SK-N-SH treated with all-trans-retinoic acid at 6 μM for 48 hours (cell line): ENCODE data around the gene DOCK1.

Source experiments
- ARNTL ChIP-seq: fragments of 450-650 bp; formaldehyde crosslinking; IDR thresholded peaks from 2 replicates; pipeline ENCODE4 v1.5.0; 2020; ENCODE audit warnings: low read depth, mild to moderate bottlenecking, moderate library complexity, borderline replicate concordance
- BACH2 ChIP-seq: fragments of 250-450 bp; sonication (Bioruptor Pico); IDR thresholded peaks from 2 replicates; pipeline ENCODE4 v1.9.0; 2021; ENCODE audit warnings: mild to moderate bottlenecking, borderline replicate concordance
- CSDC2 ChIP-seq: fragments of 250-450 bp; sonication (Bioruptor Pico); IDR thresholded peaks from 2 replicates; pipeline ENCODE4 v1.5.0; 2020; ENCODE audit warnings: mild to moderate bottlenecking, moderate library complexity
- PATZ1 ChIP-seq: fragments of 250-450 bp; sonication (Bioruptor Pico); IDR thresholded peaks from 2 replicates; pipeline ENCODE4 v1.8.0; 2020; ENCODE audit warnings: mild to moderate bottlenecking, moderate library complexity, borderline replicate concordance
- RARB ChIP-seq: fragments of 250-450 bp; sonication (Bioruptor Pico); IDR thresholded peaks from 2 replicates; pipeline ENCODE4 v1.8.0; 2021; ENCODE audit warnings: mild to moderate bottlenecking, moderate library complexity
- SNAI2 ChIP-seq: fragments of 250-450 bp; sonication (Bioruptor Pico); IDR thresholded peaks from 2 replicates; pipeline ENCODE4 v1.5.0; 2020; ENCODE audit warnings: mild to moderate bottlenecking, moderate library complexity
- ZC3H10 ChIP-seq: fragments of 250-450 bp; sonication (Bioruptor Pico); IDR thresholded peaks from 2 replicates; pipeline ENCODE4 v1.5.1; 2021; ENCODE audit warnings: mild to moderate bottlenecking, moderate library complexity
- ZNF70 ChIP-seq: fragments of 450-650 bp; formaldehyde crosslinking; IDR thresholded peaks from 2 replicates; pipeline ENCODE4 v1.5.0; 2020; ENCODE audit warnings: mild to moderate bottlenecking, moderate library complexity
- ZNF8 ChIP-seq: fragments of 450-650 bp; formaldehyde crosslinking; IDR thresholded peaks from 2 replicates; pipeline ENCODE4 v1.5.0; 2020; ENCODE audit warnings: mild to moderate bottlenecking, moderate library complexity

GRCh38 chr10:127210936-127211466, 305.8 kb downstream of the DOCK1 start:
- TF ChIP-seq BACH2 (CRISPR knock-in tag), result no peak
- TF ChIP-seq ZC3H10, result no peak
- no peak for TF ChIP-seq SNAI2 (CRISPR knock-in tag)
- TF ChIP-seq ARNTL (CRISPR knock-in tag), result no peak
- no peak for TF ChIP-seq CSDC2 (CRISPR knock-in tag)
- TF ChIP-seq ZNF8 (CRISPR knock-in tag), result no peak
- no peak for TF ChIP-seq ZNF70 (CRISPR knock-in tag)
- no peak for TF ChIP-seq RARB
- no peak for TF ChIP-seq PATZ1 (CRISPR knock-in tag)
